Fibroblast of pulmonary artery (primary cell): Measurements from ENCODE around the gene BCL2.

Experiments used
- DNase-seq: peaks from one replicate; pipeline ENCODE4 v3.0.0-alpha.2; 2010; ENCODE audit warnings: low read depth
- H3K4me3 ChIP-seq: replicated peaks from 2 replicates; pipeline ENCODE4 v1.5.1; 2011; ENCODE audit warnings: low read depth, mild to moderate bottlenecking, control low read depth, low read length, moderate library complexity
- CTCF ChIP-seq: IDR thresholded peaks from 2 replicates; pipeline ENCODE4 v1.5.1; 2011; ENCODE audit warnings: mild to moderate bottlenecking, control low read depth, low read length, inconsistent platforms; ENCODE audit errors: missing control alignments

BCL2 gene

GRCh38 chr18:63140997-63141777 is 178.4 kb downstream of the BCL2 start:
- TF ChIP-seq CTCF: no peak
- DNase-seq: no peak
- H3K4me3 ChIP-seq: no peak overlapping the region

GRCh38 chr18:63140038-63140450 is 179.5 kb downstream of the BCL2 start:
- DNase-seq: no peak
- no peak overlapping the region for H3K4me3 ChIP-seq
- TF ChIP-seq CTCF: no peak

- DNase-seq: no peak
- H3K4me3 ChIP-seq: no peak overlapping the region
- no peak for TF ChIP-seq CTCF
Observed at GRCh38 chr18:63138436-63139340, 180.9 kb downstream of the BCL2 start.

- TF ChIP-seq CTCF: no peak
- DNase-seq: peak; percentile 18
- no peak overlapping the region for H3K4me3 ChIP-seq
Observed at GRCh38 chr18:63137999-63138435, 181.6 kb downstream of the BCL2 start.

GRCh38 chr18:63135101-63135500 is 184.5 kb downstream of the BCL2 start:
- DNase-seq: no peak
- TF ChIP-seq CTCF: no peak
- H3K4me3 ChIP-seq: no peak overlapping the region

GRCh38 chr18:63132819-63133200 is 186.8 kb downstream of the BCL2 start:
- TF ChIP-seq CTCF: no peak
- no peak for DNase-seq
- no peak overlapping the region for H3K4me3 ChIP-seq
